HepG2 (cell line): ENCODE results near the gene C1QTNF3. TPM values are rescaled to one million over a fixed set of nuclear protein-coding genes. Genes with fewer than 3 reads are reported as not detected.

ENCODE experiments used
- ATAC-seq: fragments of 200-7000 bp; cut with Tn5 transposase; 3 replicates; pipeline ENCODE4 v1.9.1; 2020; ENCODE audit warnings: mild to moderate bottlenecking, moderate library complexity
- Bru-seq: library from RNA; stranded (reverse); fragments of 400-500 nt; gene quantifications from one replicate; lab custom pipeline; 2021; lab: Mats Ljungman, UMichigan
- BruChase-seq, 2 experiments: library from RNA; stranded (reverse); fragments of 400-500 nt; gene quantifications; one replicate each; lab custom pipeline; 2021; lab: Mats Ljungman, UMichigan
- BruUV-seq: library from RNA; stranded (reverse); fragments of 400-500 nt; replicated peaks from 2 replicates; lab custom pipeline; 2021; lab: Mats Ljungman, UMichigan
- CTCF ChIA-PET: fragments of 300-600 bp; formaldehyde crosslinking; extraction: SDS; loops from one replicate; lab custom pipeline; 2021; ENCODE audit warnings: low total read pairs, inconsistent platforms, low intra/inter-chr PET ratio; lab: Yijun Ruan, JAX
- POLR2A ChIA-PET: fragments of 350-600 bp; sonication (Branson Sonifier 250); formaldehyde crosslinking; loops from one replicate; lab custom pipeline; 2020; ENCODE audit warnings: antibody characterized with exemption, inconsistent platforms; lab: Yijun Ruan, JAX
- DNase-seq: peaks from one replicate; pipeline ENCODE4 v3.0.0-alpha.2; 2015; ENCODE audit warnings: low spot score
- FAIRE-seq: peaks from 3 replicates; lab custom pipeline; 2011; peaks lifted over from hg19 to GRCh38; lab: Jason Lieb, UNC
- H2AFZ ChIP-seq: one replicate; pipeline ENCODE4 v1.6.1; 2011; ENCODE audit warnings: low read length, inconsistent platforms
- H3K27ac ChIP-seq: fragments of 300-600 bp; 3 replicates; pipeline ENCODE4 v1.8.0; 2011; ENCODE audit warnings: mixed run types, mild to moderate bottlenecking, mixed read lengths, low read length, inconsistent platforms; ENCODE audit not compliant: insufficient read depth; ENCODE audit errors: extremely low read length
- H3K27me3 ChIP-seq, 2 experiments: fragments of 200-600 bp in 1 of 2; 2 replicates in 1 of 2; 3 replicates in 1 of 2; pipeline versions ENCODE4 v1.6.0 to v1.8.0; 2011; ENCODE audit warnings: low read length in 2 of 2, mild to moderate bottlenecking in 2 of 2, moderate library complexity in 2 of 2, inconsistent platforms in 1 of 2; ENCODE audit not compliant: insufficient read depth in 2 of 2, control insufficient read depth in 1 of 2
- H3K36me3 ChIP-seq, 2 experiments: fragments of 200-600 bp in 1 of 2; replicated peaks in 1 of 2; 2 replicates in 1 of 2; 3 replicates in 1 of 2; pipeline versions ENCODE4 v1.5.1 to v1.8.0; 2011; ENCODE audit warnings: low read length in 2 of 2, inconsistent platforms in 1 of 2; ENCODE audit not compliant: insufficient read depth in 2 of 2, control insufficient read depth in 1 of 2
- H3K4me1 ChIP-seq: 2 replicates; pipeline ENCODE4 v1.5.1; 2012; ENCODE audit warnings: low read length, inconsistent platforms; ENCODE audit not compliant: insufficient read depth
- H3K4me2 ChIP-seq: 2 replicates; pipeline ENCODE4 v1.6.0; 2011; ENCODE audit warnings: low read depth, low read length, inconsistent platforms
- H3K4me3 ChIP-seq, 3 experiments: fragments of 200-600 bp in 1 of 3; sonication (generic), shearing (Covaris generic) in 1 of 3; replicated peaks in 1 of 3; 2 replicates each; pipeline ENCODE4 v1.5.1; 2011 to 2016; ENCODE audit warnings: low read length in 3 of 3, inconsistent platforms in 2 of 3, low read depth in 2 of 3, mild to moderate bottlenecking in 2 of 3, control low read depth in 1 of 3, mixed read lengths in 1 of 3; ENCODE audit not compliant: insufficient read depth in 1 of 3
- H3K79me2 ChIP-seq: one replicate; pipeline ENCODE4 v1.6.1; 2011; ENCODE audit warnings: low read length, inconsistent platforms; ENCODE audit not compliant: insufficient read depth
- H3K9ac ChIP-seq: 2 replicates; pipeline ENCODE4 v1.6.0; 2011; ENCODE audit warnings: mild to moderate bottlenecking, low read depth, low read length, inconsistent platforms; ENCODE audit not compliant: insufficient read depth
- H3K9me3 ChIP-seq: 2 replicates; pipeline ENCODE4 v1.5.1; 2012; ENCODE audit warnings: mild to moderate bottlenecking, low read length
- H4K20me1 ChIP-seq: 2 replicates; pipeline ENCODE4 v1.6.0; 2011; ENCODE audit warnings: inconsistent platforms, mild to moderate bottlenecking, low read length, moderate library complexity; ENCODE audit not compliant: insufficient read depth
- BRF2 ChIP-seq: sonication (generic); formaldehyde crosslinking; IDR thresholded peaks from 2 replicates; pipeline ENCODE4 v1.8.1; 2022; ENCODE audit warnings: mild to moderate bottlenecking, missing genetic modification reagents
- CBX1 ChIP-seq: IDR thresholded peaks from one replicate; pipeline ENCODE4 v1.6.1; 2016; ENCODE audit warnings: antibody characterized with exemption, low read depth
- GZF1 ChIP-seq: sonication (generic); formaldehyde crosslinking; IDR thresholded peaks from 2 replicates; pipeline ENCODE4 v1.5.1; 2020; ENCODE audit warnings: mild to moderate bottlenecking, missing genetic modification reagents
- HDAC6 ChIP-seq: fragments of 200-600 bp; sonication (generic); IDR thresholded peaks from 2 replicates; pipeline ENCODE4 v1.7.0; 2017; ENCODE audit warnings: mild to moderate bottlenecking, antibody characterized with exemption, low read length, low read depth
- IKZF5 ChIP-seq: IDR thresholded peaks from 2 replicates; pipeline ENCODE4 v1.6.1; 2018; ENCODE audit warnings: missing genetic modification reagents, mild to moderate bottlenecking, missing compliant biosample characterization
- IRF9 ChIP-seq: sonication (generic); formaldehyde crosslinking; IDR thresholded peaks from 2 replicates; pipeline ENCODE4 v1.8.0; 2022; ENCODE audit warnings: missing genetic modification reagents, mild to moderate bottlenecking, borderline replicate concordance
- JDP2 ChIP-seq: sonication (generic); formaldehyde crosslinking; IDR thresholded peaks from 2 replicates; pipeline ENCODE4 v1.8.1; 2022; ENCODE audit warnings: missing genetic modification reagents, borderline replicate concordance
- KLF16 ChIP-seq, 2 experiments: sonication (generic) in 1 of 2; formaldehyde crosslinking in 1 of 2; IDR thresholded peaks; 2 replicates each; pipeline versions ENCODE4 v1.6.1 to v1.8.0; 2016 to 2023; ENCODE audit warnings: missing genetic modification reagents in 2 of 2, missing compliant biosample characterization in 1 of 2
- NAIF1 ChIP-seq: sonication (generic); formaldehyde crosslinking; IDR thresholded peaks from 2 replicates; pipeline ENCODE4 v1.5.0; 2020; ENCODE audit warnings: mild to moderate bottlenecking, missing genetic modification reagents, borderline replicate concordance
- SNAPC2 ChIP-seq: sonication (generic); formaldehyde crosslinking; IDR thresholded peaks from 2 replicates; pipeline ENCODE4 v1.8.1; 2022; ENCODE audit warnings: mild to moderate bottlenecking, missing genetic modification reagents
- STAT5B ChIP-seq: sonication (generic); formaldehyde crosslinking; IDR thresholded peaks from 2 replicates; pipeline ENCODE4 v1.4.0; 2020; ENCODE audit warnings: missing genetic modification reagents
- TBL1XR1 ChIP-seq: fragments of 150-350 bp; IDR thresholded peaks from 2 replicates; pipeline ENCODE4 v1.6.1; 2014; ENCODE audit warnings: borderline replicate concordance, low read length; ENCODE audit not compliant: partially characterized antibody
- XRCC5 ChIP-seq: fragments of 200-400 bp; formaldehyde crosslinking; optimal IDR thresholded peaks from 2 replicates; pipeline ENCODE3; 2017; ENCODE audit warnings: mild to moderate bottlenecking, low read length
- ZFP1 ChIP-seq: IDR thresholded peaks from 2 replicates; pipeline ENCODE4 v1.6.1; 2016
- WGBS: methylation state at CpG from one replicate; pipeline ENCODE4 v1.1.6; 2017; ENCODE audit warnings: low lambda C conversion rate; 5-methylcytosine and 5-hydroxymethylcytosine counted together
- in situ Hi-C: cut with HindIII; loops from 2 replicates; pipeline ENCODE4 v1.10.0; 2017; ENCODE audit warnings: low pct_unique_long_range_greater_than_20kb; ENCODE audit not compliant: extremely low pct_ligation_motif_present
- intact Hi-C: fragments of 100-400 bp; cut with micrococcal nuclease; formaldehyde crosslinking; loops from one replicate; pipeline ENCODE4 v1.10.0; 2022; ENCODE audit not compliant: unreplicated experiment
- long read RNA-seq, 2 experiments: library from RNA in 1 of 2; library from polyadenylated mRNA in 1 of 2; stranded (forward) in 1 of 2; unstranded in 1 of 2; transcript quantifications; one replicate each; pipeline ENCODE4 v2.0.0, GENCODE V29; 2019 to 2022
- polyA minus RNA-seq, 3 experiments: library from RNA; depleted of rRNA, polyadenylated mRNA; stranded (reverse); fragments of >200 nt; gene quantifications; 2 replicates each; pipeline ENCODE4 v1.2.3, GENCODE V29; 2011; ENCODE audit warnings: low replicate concordance in 1 of 3
- polyA plus RNA-seq, 8 experiments: library from polyadenylated mRNA; depleted of rRNA in 3 of 8; stranded (reverse) in 7 of 8; unstranded in 1 of 8; fragments of >200 nt; fragmentation: Illumina TruSeq in 4 of 8; extraction: Trizol in 4 of 8; gene quantifications; 2 replicates each; pipeline versions ENCODE4 v1.2.1 to v1.2.3, GENCODE V29; 2011 to 2016; ENCODE audit warnings: low read depth in 4 of 8, missing spikeins in 1 of 8, mixed read lengths in 1 of 8; ENCODE audit not compliant: insufficient read depth in 1 of 8
- total RNA-seq, 5 experiments: library from RNA; depleted of rRNA; stranded (reverse); fragments of >200 nt; fragmentation: Illumina TruSeq; extraction: Trizol; gene quantifications; 2 replicates each; pipeline ENCODE4 v1.2.3, GENCODE V29; 2016; ENCODE audit warnings: low read depth in 1 of 5

C1QTNF3 gene, protein sequence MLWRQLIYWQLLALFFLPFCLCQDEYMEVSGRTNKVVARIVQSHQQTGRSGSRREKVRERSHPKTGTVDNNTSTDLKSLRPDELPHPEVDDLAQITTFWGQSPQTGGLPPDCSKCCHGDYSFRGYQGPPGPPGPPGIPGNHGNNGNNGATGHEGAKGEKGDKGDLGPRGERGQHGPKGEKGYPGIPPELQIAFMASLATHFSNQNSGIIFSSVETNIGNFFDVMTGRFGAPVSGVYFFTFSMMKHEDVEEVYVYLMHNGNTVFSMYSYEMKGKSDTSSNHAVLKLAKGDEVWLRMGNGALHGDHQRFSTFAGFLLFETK
- total RNA-seq (2016; rRNA removed; fragmentation: Illumina TruSeq; extraction: Trizol) = 1.8 and 3.3 TPM in 2 replicates
- 0.61 and 0.79 TPM in 2 replicates for total RNA-seq (2016; cell fraction: cytosol; rRNA removed; fragmentation: Illumina TruSeq; extraction: Trizol; ENCODE audit: low read depth)
- total RNA-seq (2016; cell fraction: insoluble cytoplasmic fraction; rRNA removed; fragmentation: Illumina TruSeq; extraction: Trizol) = 1.5 and 3.2 TPM in 2 replicates
- total RNA-seq (2016; cell fraction: membrane; rRNA removed; fragmentation: Illumina TruSeq; extraction: Trizol) = 1.5 and 1.9 TPM in 2 replicates
- total RNA-seq (2016; cell fraction: nucleus; rRNA removed; fragmentation: Illumina TruSeq; extraction: Trizol) = 8.0 and 8.4 TPM in 2 replicates
- polyA plus RNA-seq (2011; rRNA removed) = 9.1 and 10.8 TPM in 2 replicates
- polyA plus RNA-seq (2011; cell fraction: cytosol; rRNA removed) = 1.9 and 3.1 TPM in 2 replicates
- polyA plus RNA-seq (2011; cell fraction: nucleus; rRNA removed) = 21.6 and 21.8 TPM in 2 replicates
- polyA plus RNA-seq (2012) = 4.9 and 5.2 TPM in 2 replicates
- polyA plus RNA-seq (2016; cell fraction: cytosol; fragmentation: Illumina TruSeq; extraction: Trizol; ENCODE audit: low read depth) = 0.72 and 0.79 TPM in 2 replicates
- 2.0 and 3.0 TPM in 2 replicates for polyA plus RNA-seq (2016; cell fraction: insoluble cytoplasmic fraction; fragmentation: Illumina TruSeq; extraction: Trizol; ENCODE audit: low read depth)
- polyA plus RNA-seq (2016; cell fraction: membrane; fragmentation: Illumina TruSeq; extraction: Trizol; ENCODE audit: low read depth) = 1.2 and 1.8 TPM in 2 replicates
- polyA plus RNA-seq (2016; cell fraction: nucleus; fragmentation: Illumina TruSeq; extraction: Trizol; ENCODE audit: insufficient read depth, low read depth) = 23.2 and 24.2 TPM in 2 replicates
- 2.5 and 3.3 TPM in 2 replicates for polyA minus RNA-seq (2011; rRNA and poly(A)+ RNA removed; ENCODE audit: low replicate concordance)
- 0.59 TPM in 1 of 2 replicates, not detected in the other for polyA minus RNA-seq (2011; cell fraction: cytosol; rRNA and poly(A)+ RNA removed)
- 29.5 and 30.0 TPM in 2 replicates for polyA minus RNA-seq (2011; cell fraction: nucleus; rRNA and poly(A)+ RNA removed)
- Bru-seq, nascent RNA = percentile 73 among the genes with signal in this experiment
- percentile 73 among the genes with signal in this experiment for BruChase-seq, experiment 1, labeled RNA remaining after a 6-hour chase
- percentile 73 among the genes with signal in this experiment for BruChase-seq, experiment 2, labeled RNA remaining after a 2-hour chase
- long read RNA-seq, experiment 1 = 0 reads
- long read RNA-seq, experiment 2, partial matches to known transcripts = 0 of 1 reads
- long read RNA-seq, experiment 2, other reads (novel, unspliced or antisense) = 1 of 1 reads

GRCh38 chr5:34043099-34043876 is at the start of gene C1QTNF3:
Gene C1QTNF3 (minus strand): TSS chr5:34043213. CDS start chr5:34043125, 88 bp downstream.
- CTCF ChIA-PET = no interaction called here
- Histone ChIP-seq H3K27ac (no peak within 1 kb of the TSS), H3K9ac (no peak within 1 kb of the TSS), H3K79me2 (no peaks in the 10 kb centered on the region), H4K20me1 (no peaks in the 10 kb centered on the region), H3K36me3 (no peaks in the 10 kb centered on the region), H3K4me1 (peaks cover 32% of the 10 kb centered on the region), H3K4me2 (no peak within 1 kb of the TSS), H2AFZ (no peak within 1 kb of the TSS), H3K27me3 (no peaks in the 10 kb centered on the region), H3K9me3 (no peaks in the 10 kb centered on the region), H3K4me3 (no peak within 1 kb of the TSS)
- no TSS peak for BruUV-seq
- intact Hi-C loops (no loop called here), in situ Hi-C loops (no loop called here)
- DNase-seq = no peak
- FAIRE-seq = no peak
- WGBS = 95% methylated on average over 10 of the region's 10 CpGs
- TF ChIP-seq HDAC6 (no peak), KLF16 (CRISPR knock-in tag; IDR thresholded peaks at IDR 0.05) (no peak), TBL1XR1 (no peak), NAIF1 (CRISPR knock-in tag) (no peak), XRCC5 (no peak), ZFP1 (no peak), JDP2 (CRISPR knock-in tag) (no peak), STAT5B (CRISPR knock-in tag) (no peak), GZF1 (CRISPR knock-in tag) (no peak), SNAPC2 (CRISPR knock-in tag) (no peak), CBX1 (no peak), BRF2 (CRISPR knock-in tag) (no peak), IKZF5 (CRISPR knock-in tag) (no peak), IRF9 (CRISPR knock-in tag) (no peak)
- POLR2A ChIA-PET = no interaction called here
- no peak for ATAC-seq
